HepG2 (cell line): ENCODE measurements around the gene SMIM22. TPM values are rescaled to one million over a fixed set of nuclear protein-coding genes. Genes with fewer than 3 reads are reported as not detected.

Source experiments
- ATAC-seq: fragments of 200-7000 bp; cut with Tn5 transposase; 3 replicates; pipeline ENCODE4 v1.9.1; 2020; ENCODE audit warnings: mild to moderate bottlenecking, moderate library complexity
- Bru-seq: library from RNA; stranded (reverse); fragments of 400-500 nt; gene quantifications from one replicate; lab custom pipeline; 2021; lab: Mats Ljungman, UMichigan
- BruChase-seq, 2 experiments: library from RNA; stranded (reverse); fragments of 400-500 nt; gene quantifications; one replicate each; lab custom pipeline; 2021; lab: Mats Ljungman, UMichigan
- BruUV-seq: library from RNA; stranded (reverse); fragments of 400-500 nt; replicated peaks from 2 replicates; lab custom pipeline; 2021; lab: Mats Ljungman, UMichigan
- CTCF ChIA-PET: fragments of 300-600 bp; formaldehyde crosslinking; extraction: SDS; loops from one replicate; lab custom pipeline; 2021; ENCODE audit warnings: low total read pairs, inconsistent platforms, low intra/inter-chr PET ratio; lab: Yijun Ruan, JAX
- POLR2A ChIA-PET: fragments of 350-600 bp; sonication (Branson Sonifier 250); formaldehyde crosslinking; loops from one replicate; lab custom pipeline; 2020; ENCODE audit warnings: antibody characterized with exemption, inconsistent platforms; lab: Yijun Ruan, JAX
- DNase-seq: peaks from one replicate; pipeline ENCODE4 v3.0.0-alpha.2; 2015; ENCODE audit warnings: low spot score
- FAIRE-seq: peaks from 3 replicates; lab custom pipeline; 2011; peaks lifted over from hg19 to GRCh38; lab: Jason Lieb, UNC
- H2AFZ ChIP-seq: one replicate; pipeline ENCODE4 v1.6.1; 2011; ENCODE audit warnings: low read length, inconsistent platforms
- H3K27ac ChIP-seq: fragments of 300-600 bp; 3 replicates; pipeline ENCODE4 v1.8.0; 2011; ENCODE audit warnings: mixed run types, mild to moderate bottlenecking, mixed read lengths, low read length, inconsistent platforms; ENCODE audit not compliant: insufficient read depth; ENCODE audit errors: extremely low read length
- H3K27me3 ChIP-seq, 2 experiments: fragments of 200-600 bp in 1 of 2; 2 replicates in 1 of 2; 3 replicates in 1 of 2; pipeline versions ENCODE4 v1.6.0 to v1.8.0; 2011; ENCODE audit warnings: low read length in 2 of 2, mild to moderate bottlenecking in 2 of 2, moderate library complexity in 2 of 2, inconsistent platforms in 1 of 2; ENCODE audit not compliant: insufficient read depth in 2 of 2, control insufficient read depth in 1 of 2
- H3K36me3 ChIP-seq, 2 experiments: fragments of 200-600 bp in 1 of 2; replicated peaks in 1 of 2; 2 replicates in 1 of 2; 3 replicates in 1 of 2; pipeline versions ENCODE4 v1.5.1 to v1.8.0; 2011; ENCODE audit warnings: low read length in 2 of 2, inconsistent platforms in 1 of 2; ENCODE audit not compliant: insufficient read depth in 2 of 2, control insufficient read depth in 1 of 2
- H3K4me1 ChIP-seq: 2 replicates; pipeline ENCODE4 v1.5.1; 2012; ENCODE audit warnings: low read length, inconsistent platforms; ENCODE audit not compliant: insufficient read depth
- H3K4me2 ChIP-seq: 2 replicates; pipeline ENCODE4 v1.6.0; 2011; ENCODE audit warnings: low read depth, low read length, inconsistent platforms
- H3K4me3 ChIP-seq, 3 experiments: fragments of 200-600 bp in 1 of 3; sonication (generic), shearing (Covaris generic) in 1 of 3; replicated peaks in 1 of 3; 2 replicates each; pipeline ENCODE4 v1.5.1; 2011 to 2016; ENCODE audit warnings: low read length in 3 of 3, inconsistent platforms in 2 of 3, low read depth in 2 of 3, mild to moderate bottlenecking in 2 of 3, control low read depth in 1 of 3, mixed read lengths in 1 of 3; ENCODE audit not compliant: insufficient read depth in 1 of 3
- H3K79me2 ChIP-seq: one replicate; pipeline ENCODE4 v1.6.1; 2011; ENCODE audit warnings: low read length, inconsistent platforms; ENCODE audit not compliant: insufficient read depth
- H3K9ac ChIP-seq: 2 replicates; pipeline ENCODE4 v1.6.0; 2011; ENCODE audit warnings: mild to moderate bottlenecking, low read depth, low read length, inconsistent platforms; ENCODE audit not compliant: insufficient read depth
- H3K9me3 ChIP-seq: 2 replicates; pipeline ENCODE4 v1.5.1; 2012; ENCODE audit warnings: mild to moderate bottlenecking, low read length
- H4K20me1 ChIP-seq: 2 replicates; pipeline ENCODE4 v1.6.0; 2011; ENCODE audit warnings: inconsistent platforms, mild to moderate bottlenecking, low read length, moderate library complexity; ENCODE audit not compliant: insufficient read depth
- AGO2 ChIP-seq: fragments of 200-400 bp; formaldehyde crosslinking; optimal IDR thresholded peaks from 2 replicates; pipeline ENCODE3; 2017; ENCODE audit warnings: mild to moderate bottlenecking, low read depth, low read length, moderate library complexity
- HNRNPK ChIP-seq: fragments of 200-400 bp; formaldehyde crosslinking; IDR thresholded peaks from 2 replicates; pipeline ENCODE4 v1.6.1; 2018; ENCODE audit warnings: low read length, low read depth, moderate library complexity, mild to moderate bottlenecking; ENCODE audit not compliant: poor library complexity, severe bottlenecking
- POLR2A ChIP-seq, 2 experiments: IDR thresholded peaks; 2 replicates each; pipeline ENCODE4 v1.6.1; 2011; ENCODE audit warnings: low read depth in 2 of 2, low read length in 2 of 2, mild to moderate bottlenecking in 1 of 2, moderate library complexity in 1 of 2; ENCODE audit not compliant: insufficient read depth in 1 of 2
- TOPORS ChIP-seq: sonication (generic); formaldehyde crosslinking; IDR thresholded peaks from 2 replicates; pipeline ENCODE4 v1.8.0; 2023; ENCODE audit warnings: mild to moderate bottlenecking, missing genetic modification reagents
- ZNF235 ChIP-seq: sonication (generic); formaldehyde crosslinking; IDR thresholded peaks from 2 replicates; pipeline ENCODE4 v1.8.1; 2023; ENCODE audit warnings: mild to moderate bottlenecking, missing genetic modification reagents, borderline replicate concordance
- ZNF317 ChIP-seq: sonication (generic); formaldehyde crosslinking; IDR thresholded peaks from 2 replicates; pipeline ENCODE4 v1.5.0; 2020; ENCODE audit warnings: mild to moderate bottlenecking, missing genetic modification reagents
- ZNF496 ChIP-seq: sonication (generic); formaldehyde crosslinking; IDR thresholded peaks from 2 replicates; pipeline ENCODE4 v1.8.1; 2023; ENCODE audit warnings: mild to moderate bottlenecking, moderate library complexity, missing genetic modification reagents; ENCODE audit not compliant: insufficient replicate concordance
- ZNF687 ChIP-seq: sonication (generic); formaldehyde crosslinking; IDR thresholded peaks from 2 replicates; pipeline ENCODE4 v1.5.1; 2020; ENCODE audit warnings: mild to moderate bottlenecking, missing genetic modification reagents, moderate library complexity
- WGBS: methylation state at CpG from one replicate; pipeline ENCODE4 v1.1.6; 2017; ENCODE audit warnings: low lambda C conversion rate; 5-methylcytosine and 5-hydroxymethylcytosine counted together
- in situ Hi-C: cut with HindIII; loops from 2 replicates; pipeline ENCODE4 v1.10.0; 2017; ENCODE audit warnings: low pct_unique_long_range_greater_than_20kb; ENCODE audit not compliant: extremely low pct_ligation_motif_present
- intact Hi-C: fragments of 100-400 bp; cut with micrococcal nuclease; formaldehyde crosslinking; loops from one replicate; pipeline ENCODE4 v1.10.0; 2022; ENCODE audit not compliant: unreplicated experiment
- long read RNA-seq, 2 experiments: library from RNA in 1 of 2; library from polyadenylated mRNA in 1 of 2; stranded (forward) in 1 of 2; unstranded in 1 of 2; transcript quantifications; one replicate each; pipeline ENCODE4 v2.0.0, GENCODE V29; 2019 to 2022
- polyA minus RNA-seq, 3 experiments: library from RNA; depleted of rRNA, polyadenylated mRNA; stranded (reverse); fragments of >200 nt; gene quantifications; 2 replicates each; pipeline ENCODE4 v1.2.3, GENCODE V29; 2011; ENCODE audit warnings: low replicate concordance in 1 of 3
- polyA plus RNA-seq, 8 experiments: library from polyadenylated mRNA; depleted of rRNA in 3 of 8; stranded (reverse) in 7 of 8; unstranded in 1 of 8; fragments of >200 nt; fragmentation: Illumina TruSeq in 4 of 8; extraction: Trizol in 4 of 8; gene quantifications; 2 replicates each; pipeline versions ENCODE4 v1.2.1 to v1.2.3, GENCODE V29; 2011 to 2016; ENCODE audit warnings: low read depth in 4 of 8, missing spikeins in 1 of 8, mixed read lengths in 1 of 8; ENCODE audit not compliant: insufficient read depth in 1 of 8
- total RNA-seq, 5 experiments: library from RNA; depleted of rRNA; stranded (reverse); fragments of >200 nt; fragmentation: Illumina TruSeq; extraction: Trizol; gene quantifications; 2 replicates each; pipeline ENCODE4 v1.2.3, GENCODE V29; 2016; ENCODE audit warnings: low read depth in 1 of 5

The SMIM22 gene
- not detected in 2 replicates for total RNA-seq (2016; rRNA removed; fragmentation: Illumina TruSeq; extraction: Trizol)
- total RNA-seq (2016; cell fraction: cytosol; rRNA removed; fragmentation: Illumina TruSeq; extraction: Trizol; ENCODE audit: low read depth) = not detected in 2 replicates
- not detected in 2 replicates for total RNA-seq (2016; cell fraction: insoluble cytoplasmic fraction; rRNA removed; fragmentation: Illumina TruSeq; extraction: Trizol)
- not detected in 2 replicates for total RNA-seq (2016; cell fraction: membrane; rRNA removed; fragmentation: Illumina TruSeq; extraction: Trizol)
- total RNA-seq (2016; cell fraction: nucleus; rRNA removed; fragmentation: Illumina TruSeq; extraction: Trizol) = not detected in 2 replicates
- polyA plus RNA-seq (2011; rRNA removed) = not detected in 2 replicates
- polyA plus RNA-seq (2011; cell fraction: cytosol; rRNA removed) = not detected in 2 replicates
- polyA plus RNA-seq (2011; cell fraction: nucleus; rRNA removed) = not detected in 2 replicates
- 0.52 TPM in 1 of 2 replicates, not detected in the other for polyA plus RNA-seq (2012)
- polyA plus RNA-seq (2016; cell fraction: cytosol; fragmentation: Illumina TruSeq; extraction: Trizol; ENCODE audit: low read depth) = not detected in 2 replicates
- not detected in 2 replicates for polyA plus RNA-seq (2016; cell fraction: insoluble cytoplasmic fraction; fragmentation: Illumina TruSeq; extraction: Trizol; ENCODE audit: low read depth)
- not detected in 2 replicates for polyA plus RNA-seq (2016; cell fraction: membrane; fragmentation: Illumina TruSeq; extraction: Trizol; ENCODE audit: low read depth)
- not detected in 2 replicates for polyA plus RNA-seq (2016; cell fraction: nucleus; fragmentation: Illumina TruSeq; extraction: Trizol; ENCODE audit: insufficient read depth, low read depth)
- not detected in 2 replicates for polyA minus RNA-seq (2011; rRNA and poly(A)+ RNA removed; ENCODE audit: low replicate concordance)
- polyA minus RNA-seq (2011; cell fraction: cytosol; rRNA and poly(A)+ RNA removed) = not detected in 2 replicates
- not detected in 2 replicates for polyA minus RNA-seq (2011; cell fraction: nucleus; rRNA and poly(A)+ RNA removed)
- Bru-seq, nascent RNA = not detected
- percentile 14 among the genes with signal in this experiment for BruChase-seq, experiment 1, labeled RNA remaining after a 6-hour chase
- BruChase-seq, experiment 2, labeled RNA remaining after a 2-hour chase = not detected
- long read RNA-seq, experiment 1 = 0 reads
- long read RNA-seq, experiment 2 = 0 reads

DNA sequence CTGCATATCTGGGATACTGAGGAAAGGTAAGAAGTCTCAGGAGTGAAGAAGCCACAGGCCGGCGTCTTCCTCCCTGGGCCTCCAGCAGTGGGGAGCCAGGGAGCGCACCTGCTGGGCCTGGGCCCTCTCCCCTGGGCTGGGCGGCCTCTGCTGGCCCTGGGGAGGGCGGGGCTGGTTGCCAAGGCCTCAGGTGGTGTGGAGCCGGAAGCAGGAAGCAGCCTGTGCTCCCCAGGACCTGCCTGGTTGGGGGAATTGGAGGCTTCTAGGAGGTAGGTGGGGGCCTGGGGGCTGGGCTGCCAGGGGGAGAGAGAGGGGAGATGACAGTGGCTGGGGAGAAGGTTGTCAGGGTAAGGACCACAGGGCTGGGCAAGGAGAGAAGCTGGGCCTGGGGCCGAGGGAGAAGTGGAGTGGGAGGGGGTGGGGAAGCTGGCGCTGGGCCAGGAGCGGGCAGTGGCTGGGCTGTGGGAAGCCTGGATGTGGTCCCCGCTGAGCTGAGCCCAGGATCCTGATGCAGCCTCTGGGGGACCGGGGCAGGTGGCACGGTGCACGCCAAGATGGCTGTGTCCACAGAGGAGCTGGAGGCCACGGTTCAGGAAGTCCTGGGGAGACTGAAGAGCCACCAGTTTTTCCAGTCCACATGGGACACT lies at the start of gene SMIM22:
Gene SMIM22, plus strand, starts transcription at position 189 of the 647 bp plus-strand sequence. Its CDS starts 366 bp downstream, at position 555.
- ChIA-PET POLR2A (interaction anchor here (1.4 kb wide), 1 partner anchor 7 kb away, joined by 3 read pairs; the partner anchor contains the start of gene ROGDI), CTCF (no interaction called here)
- Histone ChIP-seq H2AFZ (no peak within 1 kb of the TSS), H3K79me2 (no peaks in the 10 kb centered on the region), H3K4me1 (peaks cover 25% of the 10 kb centered on the region), H3K27me3 (no peaks in the 10 kb centered on the region; a peak in 1 of 5 replicates), H3K36me3 (peaks cover 0 to 8% of the 10 kb centered on the region in 2 experiments; a peak in 2 of 5 replicates), H3K4me2 (no peak within 1 kb of the TSS), H4K20me1 (no peaks in the 10 kb centered on the region), H3K9me3 (no peaks in the 10 kb centered on the region), H3K27ac (no peak within 1 kb of the TSS), H3K9ac (no peak within 1 kb of the TSS), H3K4me3 (no peak within 1 kb of the TSS)
- TF ChIP-seq ZNF687 (CRISPR knock-in tag) = no peak
- TF ChIP-seq HNRNPK = peak; percentile 27
- 0 out of 4 replicates have a peak, but pooled peaks of 1 of the 2 experiments have one; percentile 5 for TF ChIP-seq POLR2A (IDR thresholded peaks at IDR 0.05; ENCODE audit: insufficient read depth in 1 of 2, low read depth in 2 of 2, low read length in 2 of 2)
- no peak for TF ChIP-seq ZNF496 (CRISPR knock-in tag)
- TF ChIP-seq ZNF317 (CRISPR knock-in tag) = no peak
- TF ChIP-seq ZNF235 = no peak
- TF ChIP-seq TOPORS = no peak
- peak; percentile 3 for TF ChIP-seq AGO2
- DNase-seq (no peak), ATAC-seq (no peak), FAIRE-seq (no peak)
- intact Hi-C loops (no loop called here), in situ Hi-C loops (no loop called here)
- WGBS = 96% methylated on average over 12 of the region's 14 CpGs
- BruUV-seq = no TSS peak
